GM12874 (cell line): ENCODE data around the gene MAP6D1.
A peak's percentile ranks its signal among the peaks of the same experiment; 100 is the strongest.

Experiments
- TF ChIP-seq, protein P1 (sequence below): IDR thresholded peaks from 2 replicates; pipeline ENCODE4 v1.5.1; 2011; ENCODE audit warnings: low read depth, mild to moderate bottlenecking, control low read depth, low read length, moderate library complexity; ENCODE audit not compliant: insufficient read depth

MAP6D1 gene

GRCh38 chr3:183833516-183833915, 8.1 kb upstream of the MAP6D1 start:
- TF ChIP-seq, protein P1, sequence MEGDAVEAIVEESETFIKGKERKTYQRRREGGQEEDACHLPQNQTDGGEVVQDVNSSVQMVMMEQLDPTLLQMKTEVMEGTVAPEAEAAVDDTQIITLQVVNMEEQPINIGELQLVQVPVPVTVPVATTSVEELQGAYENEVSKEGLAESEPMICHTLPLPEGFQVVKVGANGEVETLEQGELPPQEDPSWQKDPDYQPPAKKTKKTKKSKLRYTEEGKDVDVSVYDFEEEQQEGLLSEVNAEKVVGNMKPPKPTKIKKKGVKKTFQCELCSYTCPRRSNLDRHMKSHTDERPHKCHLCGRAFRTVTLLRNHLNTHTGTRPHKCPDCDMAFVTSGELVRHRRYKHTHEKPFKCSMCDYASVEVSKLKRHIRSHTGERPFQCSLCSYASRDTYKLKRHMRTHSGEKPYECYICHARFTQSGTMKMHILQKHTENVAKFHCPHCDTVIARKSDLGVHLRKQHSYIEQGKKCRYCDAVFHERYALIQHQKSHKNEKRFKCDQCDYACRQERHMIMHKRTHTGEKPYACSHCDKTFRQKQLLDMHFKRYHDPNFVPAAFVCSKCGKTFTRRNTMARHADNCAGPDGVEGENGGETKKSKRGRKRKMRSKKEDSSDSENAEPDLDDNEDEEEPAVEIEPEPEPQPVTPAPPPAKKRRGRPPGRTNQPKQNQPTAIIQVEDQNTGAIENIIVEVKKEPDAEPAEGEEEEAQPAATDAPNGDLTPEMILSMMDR = no peak

- TF ChIP-seq, protein P1 = no peak
These were observed 4.8 kb upstream of the MAP6D1 start for GRCh38 chr3:183830187-183830586.

- TF ChIP-seq, protein P1 = no peak
These were observed 4.1 kb upstream of the MAP6D1 start for GRCh38 chr3:183829466-183829865.

DNA sequence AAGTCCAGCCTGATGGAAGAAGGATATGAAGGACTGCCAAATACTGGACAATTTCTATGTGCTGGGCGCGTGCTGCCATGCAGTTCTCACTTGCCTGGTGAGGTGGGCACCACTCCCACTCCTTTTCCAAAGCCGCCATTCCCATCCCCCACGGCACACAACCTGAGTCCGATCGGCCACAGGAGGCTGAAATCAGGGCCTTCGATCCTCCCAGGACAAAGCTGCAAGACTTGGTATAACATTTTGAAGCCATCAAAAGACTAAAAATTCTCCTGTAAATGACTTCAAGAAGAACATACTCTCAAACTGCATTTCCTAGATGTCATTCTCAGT, 3.1 kb upstream of the MAP6D1 start:
- TF ChIP-seq, protein P1 = no peak

GRCh38 chr3:183827809-183828537, 2.6 kb upstream of the MAP6D1 start:
- TF ChIP-seq, protein P1 = no peak

- TF ChIP-seq, protein P1 = no peak
These were observed 1.3 kb upstream of the MAP6D1 start for GRCh38 chr3:183826448-183827250.

GRCh38 chr3:183824761-183825455, 469 bp downstream of the MAP6D1 start:
- TF ChIP-seq, protein P1 = 0 out of 2 replicates have a peak, but pooled peaks have one; percentile 12
